Neural cell (in vitro differentiated cells): ENCODE data around the gene ALG13.

Source experiments
- POLR2AphosphoS5 ChIP-seq: IDR thresholded peaks from 2 replicates; pipeline ENCODE4 v1.6.1; 2012
- TF ChIP-seq, protein P1 (sequence below): fragments of 450-650 bp; IDR thresholded peaks from 2 replicates; pipeline ENCODE4 v1.5.1; 2014; ENCODE audit warnings: antibody characterized with exemption, mild to moderate bottlenecking, moderate library complexity; ENCODE audit not compliant: poor library complexity, severe bottlenecking

DNA sequence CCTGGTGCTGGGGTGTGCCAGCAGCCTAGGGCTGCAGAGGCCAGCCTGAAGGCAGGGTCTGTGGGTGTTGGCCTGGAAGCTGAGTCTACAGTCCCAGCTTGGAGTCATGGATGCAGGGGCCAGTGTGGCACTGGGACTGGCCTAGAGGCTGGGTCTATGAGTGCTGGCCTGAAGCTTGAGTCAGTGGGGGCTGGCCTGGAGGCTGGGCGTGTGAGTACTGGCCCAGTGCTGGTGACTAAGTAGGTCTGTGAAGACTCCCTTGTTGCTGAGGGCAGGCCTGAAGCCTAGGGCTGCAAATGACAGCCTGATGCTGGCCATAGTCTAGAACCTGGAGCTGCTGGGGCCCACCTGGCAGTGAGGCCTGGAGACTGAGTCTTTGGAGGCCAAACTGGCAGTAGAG is 31.3 kb upstream of the ALG13 start:
- TF ChIP-seq, protein P1, sequence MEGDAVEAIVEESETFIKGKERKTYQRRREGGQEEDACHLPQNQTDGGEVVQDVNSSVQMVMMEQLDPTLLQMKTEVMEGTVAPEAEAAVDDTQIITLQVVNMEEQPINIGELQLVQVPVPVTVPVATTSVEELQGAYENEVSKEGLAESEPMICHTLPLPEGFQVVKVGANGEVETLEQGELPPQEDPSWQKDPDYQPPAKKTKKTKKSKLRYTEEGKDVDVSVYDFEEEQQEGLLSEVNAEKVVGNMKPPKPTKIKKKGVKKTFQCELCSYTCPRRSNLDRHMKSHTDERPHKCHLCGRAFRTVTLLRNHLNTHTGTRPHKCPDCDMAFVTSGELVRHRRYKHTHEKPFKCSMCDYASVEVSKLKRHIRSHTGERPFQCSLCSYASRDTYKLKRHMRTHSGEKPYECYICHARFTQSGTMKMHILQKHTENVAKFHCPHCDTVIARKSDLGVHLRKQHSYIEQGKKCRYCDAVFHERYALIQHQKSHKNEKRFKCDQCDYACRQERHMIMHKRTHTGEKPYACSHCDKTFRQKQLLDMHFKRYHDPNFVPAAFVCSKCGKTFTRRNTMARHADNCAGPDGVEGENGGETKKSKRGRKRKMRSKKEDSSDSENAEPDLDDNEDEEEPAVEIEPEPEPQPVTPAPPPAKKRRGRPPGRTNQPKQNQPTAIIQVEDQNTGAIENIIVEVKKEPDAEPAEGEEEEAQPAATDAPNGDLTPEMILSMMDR, result no peak
- no peak for TF ChIP-seq POLR2AphosphoS5
